Stimulated activated CD8-positive, alpha-beta memory T cell treated with anti-CD3 and anti-CD28 coated beads, Interleukin-2, amount 100 ng/mL, for 48 hours (primary cell): Measurements from ENCODE around the gene ATP2C2.

Experiments
- DNase-seq, 2 donors: peaks; one replicate each; pipeline ENCODE4 v3.0.0-alpha.2; 2020; ENCODE audit warnings: low read depth in 2 of 2

Gene ATP2C2

GRCh38 chr16:84513666-84514065 lies 145.3 kb downstream of the ATP2C2 start:
- DNase-seq, result no peak
